HTERT RPE-1 (cell line): ENCODE measurements around the gene PRDM13.
"Not testable (repeated sequence)": the region's sequence is repeated elsewhere in the genome, so short reads cannot be mapped to it uniquely, and the experiment has no call there.

Experiments
- in situ Hi-C: fragments of 300-500 bp; cut with MboI; formaldehyde crosslinking; loops from 4 replicates; pipeline ENCODE4 v1.14.3; 2020; ENCODE audit warnings: low sequenced_read_pairs

The PRDM13 gene

DNA sequence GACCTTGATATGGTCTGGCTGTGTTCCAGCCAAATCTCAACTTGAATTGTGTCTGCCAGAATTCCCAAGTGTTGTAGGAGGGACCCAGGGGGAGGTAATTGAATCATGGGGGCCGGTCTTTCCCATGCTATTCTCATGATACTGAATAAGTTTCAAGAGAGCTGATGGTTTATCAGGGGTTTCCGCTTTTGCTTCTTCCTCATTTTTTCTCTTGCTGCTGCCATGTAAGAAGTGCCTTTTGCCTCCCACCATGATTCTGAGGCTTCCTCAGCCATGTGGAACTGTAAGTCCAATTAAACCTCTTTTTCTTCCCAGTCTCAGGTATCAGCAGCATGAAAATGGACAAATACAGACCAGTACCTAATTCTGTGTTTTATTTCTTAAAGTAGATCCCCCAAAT is 15.4 kb downstream of the PRDM13 start:
- in situ Hi-C loops = not testable (repeated sequence)

DNA sequence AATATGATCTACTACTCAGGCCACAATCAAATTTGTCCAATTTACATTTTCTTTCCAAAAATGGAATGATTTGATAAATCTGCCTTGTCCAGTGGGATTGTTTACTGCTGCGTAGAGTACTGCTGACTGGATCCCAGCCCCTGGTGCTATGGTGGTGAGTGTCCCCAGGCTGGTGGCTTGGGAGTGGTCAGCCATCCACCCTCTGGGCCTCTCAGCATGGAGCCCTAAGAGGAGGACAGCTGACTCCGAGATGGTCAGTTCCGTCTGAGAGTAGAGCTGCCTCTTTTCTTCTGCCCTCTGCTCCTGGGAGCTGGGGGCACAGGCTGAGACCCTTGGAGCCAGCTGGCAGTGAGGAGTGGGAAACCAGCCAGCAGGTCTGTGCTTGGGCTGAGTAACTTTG is 22.7 kb downstream of the PRDM13 start:
- in situ Hi-C loops = no loop called here

GRCh38 chr6:99637629-99638028 is 31.0 kb downstream of the PRDM13 start:
- in situ Hi-C loops = no loop called here

DNA sequence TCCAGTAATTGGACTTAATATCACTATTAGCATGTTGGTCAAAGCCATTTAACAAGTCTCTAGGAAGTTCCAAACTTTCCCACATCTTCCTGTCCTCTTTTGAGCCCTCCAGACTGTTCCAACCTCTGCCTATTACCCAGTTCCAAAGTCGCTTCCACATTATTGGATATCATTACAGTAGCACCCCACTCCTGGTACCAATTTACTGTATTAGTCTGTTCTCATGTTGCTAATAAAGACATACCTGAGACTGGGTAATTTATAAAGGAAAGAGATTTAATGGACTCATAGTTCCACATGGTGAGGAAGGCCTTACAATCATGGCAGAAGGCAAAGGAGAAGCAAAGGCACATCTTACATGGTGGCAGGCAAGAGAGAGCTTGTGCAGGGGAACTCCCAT is 31.7 kb downstream of the PRDM13 start:
- in situ Hi-C loops = not testable (repeated sequence)

- in situ Hi-C loops = no loop called here
These were observed 34.6 kb downstream of the PRDM13 start for GRCh38 chr6:99641270-99641669.

DNA sequence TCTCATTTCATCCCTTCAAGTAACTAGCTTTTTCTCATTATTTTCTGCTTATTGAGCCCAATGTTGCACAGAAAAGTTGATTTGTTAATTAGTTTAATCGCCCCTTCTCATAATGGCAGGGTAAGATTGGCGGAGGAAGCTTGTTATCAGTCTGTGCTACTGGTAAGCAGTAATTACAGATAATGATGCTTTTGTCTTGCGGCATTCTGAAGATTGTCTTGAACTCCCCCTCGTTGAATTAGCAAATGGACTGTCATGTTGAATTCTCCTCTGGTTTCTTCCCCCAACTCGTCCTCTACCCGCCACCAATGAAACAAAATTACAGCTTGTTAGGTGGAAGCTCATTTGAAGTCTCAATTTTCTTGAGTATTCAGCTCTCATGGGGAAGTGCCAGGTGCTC is 39.4 kb downstream of the PRDM13 start:
- in situ Hi-C loops = no loop called here

GRCh38 chr6:99650091-99650571 is 43.5 kb downstream of the PRDM13 start:
- in situ Hi-C loops = not testable (repeated sequence)

- in situ Hi-C loops = no loop called here
These were observed 53.6 kb downstream of the PRDM13 start for GRCh38 chr6:99660206-99660605.

- in situ Hi-C loops = no loop called here
These were observed 55.2 kb downstream of the PRDM13 start for GRCh38 chr6:99661870-99662269.

GRCh38 chr6:99662616-99663015 is 56.0 kb downstream of the PRDM13 start:
- in situ Hi-C loops = no loop called here
